GM19099 (cell line): Measurements from ENCODE around the gene ZNF724.

Source experiments
- POLR2A ChIP-seq: IDR thresholded peaks from 3 replicates; pipeline ENCODE4 v1.6.1; 2011; ENCODE audit warnings: low read depth; ENCODE audit not compliant: insufficient read length; ENCODE audit errors: extremely low read depth

Gene ZNF724

GRCh38 chr19:23249911-23250649, at the start of gene ZNF724:
TSS of gene ZNF724 (minus strand) at chr19:23250394. CDS start at chr19:23250242, 152 bp downstream.
- TF ChIP-seq POLR2A, result peak; percentile 81

- no peak for TF ChIP-seq POLR2A
Observed at GRCh38 chr19:23294141-23294540, 43.9 kb upstream of the ZNF724 start.

- no peak for TF ChIP-seq POLR2A
Observed at GRCh38 chr19:23287620-23288019, 37.4 kb upstream of the ZNF724 start.

DNA sequence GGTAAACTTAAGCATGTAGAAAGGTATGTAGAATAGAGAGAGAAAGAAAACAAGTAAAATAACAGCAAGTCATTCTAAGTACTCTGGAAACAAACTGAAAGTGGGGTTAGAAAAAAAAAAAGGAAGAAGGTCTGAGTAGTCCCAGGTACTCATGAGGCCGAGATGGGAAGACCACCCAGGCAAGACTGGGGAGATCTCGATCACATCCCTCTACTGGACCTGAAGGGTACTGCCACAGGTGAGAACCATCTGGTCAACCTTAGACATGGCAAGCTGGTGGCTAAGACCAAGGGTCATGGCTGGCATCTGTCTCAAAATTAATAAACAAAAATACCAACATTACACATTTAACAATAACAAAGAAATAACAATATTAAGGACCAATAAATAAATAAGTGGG, 36.3 kb upstream of the ZNF724 start:
- TF ChIP-seq POLR2A, result no peak

DNA sequence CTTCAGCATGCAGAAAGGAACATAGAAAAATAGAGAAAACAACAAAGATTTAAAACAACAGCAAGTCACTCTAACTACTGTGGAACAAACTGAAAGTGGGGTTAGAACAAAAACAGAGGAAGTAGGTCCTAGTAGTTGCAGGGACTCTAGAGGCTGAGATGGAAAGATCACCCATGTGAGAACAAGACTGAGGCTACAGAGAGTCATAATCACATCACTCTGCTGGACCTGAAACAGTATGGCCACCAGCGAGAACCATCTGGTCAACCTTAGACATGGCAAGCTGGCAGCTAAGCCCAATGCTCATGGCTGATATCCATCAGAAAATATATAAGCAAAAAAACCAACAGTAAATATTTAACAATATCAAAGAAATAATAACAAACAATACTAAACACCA, 35.8 kb upstream of the ZNF724 start:
- no peak for TF ChIP-seq POLR2A

- TF ChIP-seq POLR2A, result no peak
Observed at GRCh38 chr19:23283925-23284324, 33.7 kb upstream of the ZNF724 start.

- no peak for TF ChIP-seq POLR2A
Observed at GRCh38 chr19:23281663-23282276, 31.6 kb upstream of the ZNF724 start.

- TF ChIP-seq POLR2A, result peak; percentile 84
Observed at GRCh38 chr19:23273590-23274412, 23.6 kb upstream of the ZNF724 start.

DNA sequence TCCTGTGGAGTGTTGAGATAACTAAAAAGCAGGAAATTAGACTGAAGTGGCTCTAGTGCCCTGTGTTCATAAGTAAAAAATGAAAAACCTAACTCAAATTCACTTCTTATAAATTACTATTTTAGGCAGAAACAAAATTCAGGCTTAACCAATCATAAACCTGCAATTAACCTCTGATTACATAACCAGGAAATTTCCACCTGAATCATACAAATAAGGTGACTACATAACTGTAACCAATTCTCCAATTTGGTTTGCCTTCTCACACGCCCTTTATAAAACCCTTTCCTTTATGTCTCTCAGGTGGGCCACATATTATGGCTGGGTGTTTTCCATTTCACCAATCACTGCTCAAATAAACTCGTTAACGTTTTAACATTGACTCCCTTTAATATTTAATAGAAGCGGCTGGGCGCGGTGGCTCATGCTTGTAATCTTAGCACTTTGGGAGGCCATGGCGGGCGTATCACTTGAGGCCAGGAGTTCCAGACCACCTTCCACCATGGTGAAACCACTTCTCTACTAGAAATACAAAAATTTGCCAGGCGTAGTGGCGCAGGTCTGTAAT, 22.9 kb upstream of the ZNF724 start:
- TF ChIP-seq POLR2A, result no peak

DNA sequence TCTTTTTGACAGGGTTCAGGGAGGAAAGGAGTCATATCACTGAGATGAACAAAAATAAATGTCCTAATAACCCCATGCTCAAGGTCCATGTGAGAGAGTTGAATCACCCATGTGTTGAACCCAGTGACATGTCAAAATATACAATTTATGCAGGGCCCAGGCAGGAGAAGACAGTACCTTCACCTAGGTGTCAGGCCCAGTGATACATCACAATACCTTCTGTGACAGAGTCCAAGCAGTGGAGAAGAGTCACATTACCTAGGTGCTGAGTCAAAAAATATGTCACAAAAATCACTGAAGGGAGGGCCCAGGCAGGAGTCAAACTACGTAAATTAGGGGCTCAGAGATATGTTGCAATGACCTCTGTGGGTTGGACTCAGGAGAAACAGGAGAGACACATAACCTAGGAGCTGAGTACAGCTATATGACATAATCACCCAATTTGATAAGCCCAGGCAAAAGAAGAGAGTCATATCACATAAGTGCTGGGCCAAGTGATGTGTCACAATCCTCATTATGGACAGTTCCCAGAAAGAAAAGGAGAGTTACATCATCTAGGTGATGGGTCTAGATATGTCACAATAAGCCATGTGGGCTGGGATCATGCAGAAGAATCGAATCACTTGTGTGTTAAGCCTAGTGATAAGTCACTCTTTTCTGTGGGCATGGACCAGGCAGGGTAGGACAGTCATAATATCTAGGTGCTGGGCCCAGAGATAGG, 13.8 kb upstream of the ZNF724 start:
- no peak for TF ChIP-seq POLR2A

DNA sequence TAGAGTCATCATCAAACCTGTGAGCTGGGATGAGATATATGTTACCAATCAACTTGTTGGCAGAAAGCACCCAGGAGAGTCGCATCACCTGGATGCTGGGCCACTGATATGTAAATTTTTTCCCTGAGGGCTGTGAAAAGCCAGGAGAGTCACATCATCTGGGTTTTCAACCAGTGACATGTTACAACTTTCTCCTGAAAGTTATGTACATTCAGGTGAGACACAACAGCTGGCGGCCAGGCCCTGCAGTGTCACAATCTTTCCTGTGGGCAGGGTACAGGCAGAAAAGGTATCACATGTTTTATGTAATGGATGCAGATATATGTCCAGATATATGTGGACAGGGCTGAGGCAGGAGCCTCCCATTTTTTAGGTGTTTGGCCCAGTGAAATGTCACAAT, 13.2 kb upstream of the ZNF724 start:
- TF ChIP-seq POLR2A, result no peak

DNA sequence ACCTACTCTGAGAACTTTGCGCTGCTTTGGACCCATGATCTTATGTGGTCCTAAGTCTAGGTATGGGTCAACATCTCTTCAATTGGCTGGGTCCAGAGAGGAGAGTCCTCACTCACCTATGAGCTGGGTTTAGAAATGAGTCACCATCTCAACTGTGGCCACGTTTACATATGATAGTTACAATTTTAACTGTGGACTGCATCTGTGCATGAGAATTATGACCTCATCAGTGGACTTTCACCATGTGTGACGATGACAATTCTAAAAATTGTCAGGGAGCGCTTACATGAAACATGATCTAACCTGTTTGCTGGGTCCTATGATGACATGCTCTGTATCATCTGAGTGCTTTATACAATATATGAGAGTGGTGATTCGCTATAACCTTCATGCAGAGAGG, 12.7 kb upstream of the ZNF724 start:
- TF ChIP-seq POLR2A, result no peak

DNA sequence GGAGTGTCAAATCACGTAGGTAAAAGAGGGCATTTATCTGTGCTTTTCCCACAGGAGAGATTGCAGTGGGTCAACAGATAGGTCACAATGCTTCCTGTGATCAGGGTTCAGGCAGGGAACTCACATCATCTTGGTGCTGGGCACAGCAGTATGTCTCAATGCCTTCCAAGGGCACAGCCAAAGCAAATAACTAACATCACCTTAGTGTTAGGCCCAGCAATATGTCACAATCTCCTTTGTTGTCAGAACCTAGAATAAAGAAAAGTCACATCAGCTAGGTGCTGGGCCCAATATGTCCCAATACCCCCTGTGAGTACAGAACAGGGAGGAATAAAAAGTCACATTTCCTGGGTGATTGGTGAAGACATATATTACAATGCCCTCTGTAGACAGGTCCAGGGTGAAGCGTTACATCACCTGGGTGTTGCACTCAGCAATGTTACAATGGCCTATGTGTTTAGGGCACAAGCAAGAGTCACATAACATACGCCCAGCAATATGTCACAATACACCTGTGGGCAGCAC, 11.4 kb upstream of the ZNF724 start:
- TF ChIP-seq POLR2A, result no peak

DNA sequence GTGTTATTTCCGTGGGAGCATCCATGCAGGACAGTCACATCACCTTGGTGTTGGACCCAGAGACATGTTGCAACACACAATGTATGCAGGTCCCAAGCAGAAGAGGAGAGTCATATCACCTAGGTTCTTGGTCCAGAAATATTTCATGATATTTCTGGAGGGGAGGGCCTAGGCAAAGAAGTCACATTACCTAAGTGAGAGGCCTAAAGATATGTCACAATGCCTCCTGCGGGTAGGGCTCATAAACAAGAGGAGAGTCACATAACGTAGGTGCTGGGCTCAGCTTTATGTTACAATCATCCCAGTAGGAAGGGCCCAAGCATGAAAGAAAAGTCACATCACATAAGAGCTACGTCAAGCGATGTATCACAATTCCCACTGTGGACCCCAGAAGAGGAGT, 10.8 kb upstream of the ZNF724 start:
- no peak for TF ChIP-seq POLR2A

DNA sequence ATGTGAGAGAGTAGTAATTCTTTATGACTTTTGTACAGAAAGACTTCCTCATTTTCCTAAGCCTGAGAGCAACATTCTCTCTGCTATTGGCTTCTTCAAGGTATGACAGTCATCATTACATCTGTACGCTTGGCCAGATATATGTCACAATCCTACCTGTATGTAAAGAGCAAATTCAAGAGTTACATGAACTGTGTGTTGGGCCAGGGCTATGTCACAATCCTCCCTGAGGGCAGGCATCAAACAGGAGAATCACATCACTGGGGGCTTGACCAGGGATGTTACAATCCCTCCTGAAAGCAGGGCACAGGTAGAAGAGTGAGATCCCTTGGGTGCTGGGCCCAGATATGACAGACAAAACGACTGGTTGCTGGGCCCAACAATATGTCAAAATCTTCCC, 9.8 kb upstream of the ZNF724 start:
- TF ChIP-seq POLR2A, result no peak

GRCh38 chr19:23255700-23256099, 5.5 kb upstream of the ZNF724 start:
- TF ChIP-seq POLR2A, result no peak
